HFFc6 (cell line): ENCODE measurements around the gene BEST2. TPM values are rescaled to one million over a fixed set of nuclear protein-coding genes. Genes with fewer than 3 reads are reported as not detected.
A peak's percentile ranks its signal among the peaks of the same experiment; 100 is the strongest.
"Not testable (repeated sequence)": the region's sequence is repeated elsewhere in the genome, so short reads cannot be mapped to it uniquely, and the experiment has no call there.

ENCODE experiments used
- DNase-seq: peaks from one replicate; pipeline ENCODE4 v3.0.0-alpha.2; 2018
- H3K27ac Mint-ChIP-seq: 2 replicates; pipeline ENCODE4 v1.8.0; 2020; ENCODE audit warnings: mild to moderate bottlenecking, mixed read lengths
- H3K27me3 Mint-ChIP-seq: 2 replicates; pipeline ENCODE4 v1.8.0; 2021; ENCODE audit warnings: mild to moderate bottlenecking, moderate library complexity, mixed read lengths; ENCODE audit not compliant: insufficient read depth
- H3K36me3 Mint-ChIP-seq: 2 replicates; pipeline ENCODE4 v1.8.0; 2021; ENCODE audit warnings: low read depth, mixed read lengths
- H3K4me1 Mint-ChIP-seq: 2 replicates; pipeline ENCODE4 v1.8.0; 2020; ENCODE audit warnings: low read depth, mixed read lengths
- H3K4me3 Mint-ChIP-seq: 2 replicates; pipeline ENCODE4 v1.8.0; 2020; ENCODE audit warnings: mild to moderate bottlenecking, moderate library complexity, mixed read lengths
- H3K9me3 Mint-ChIP-seq: 2 replicates; pipeline ENCODE4 v1.8.0; 2020; ENCODE audit warnings: mild to moderate bottlenecking, mixed read lengths
- total RNA-seq, 6 experiments: library from RNA; stranded (reverse); fragmentation: NEBNext Ultra II Directional; extraction: Animal tissue kit (Norgen Biotek cat#: 25700); gene quantifications; 2 replicates in 1 of 6; 3 replicates in 5 of 6; pipeline ENCODE4 v1.2.3, GENCODE V29; 2021
- TF ChIP-seq, protein P1 (sequence below): fragments of 200-600 bp; sonication (generic); IDR thresholded peaks from 2 replicates; pipeline ENCODE4 v1.5.0; 2021; ENCODE audit warnings: antibody characterized with exemption, mild to moderate bottlenecking

BEST2 gene
- total RNA-seq, 6 experiments from 2014 or later = not detected

DNA sequence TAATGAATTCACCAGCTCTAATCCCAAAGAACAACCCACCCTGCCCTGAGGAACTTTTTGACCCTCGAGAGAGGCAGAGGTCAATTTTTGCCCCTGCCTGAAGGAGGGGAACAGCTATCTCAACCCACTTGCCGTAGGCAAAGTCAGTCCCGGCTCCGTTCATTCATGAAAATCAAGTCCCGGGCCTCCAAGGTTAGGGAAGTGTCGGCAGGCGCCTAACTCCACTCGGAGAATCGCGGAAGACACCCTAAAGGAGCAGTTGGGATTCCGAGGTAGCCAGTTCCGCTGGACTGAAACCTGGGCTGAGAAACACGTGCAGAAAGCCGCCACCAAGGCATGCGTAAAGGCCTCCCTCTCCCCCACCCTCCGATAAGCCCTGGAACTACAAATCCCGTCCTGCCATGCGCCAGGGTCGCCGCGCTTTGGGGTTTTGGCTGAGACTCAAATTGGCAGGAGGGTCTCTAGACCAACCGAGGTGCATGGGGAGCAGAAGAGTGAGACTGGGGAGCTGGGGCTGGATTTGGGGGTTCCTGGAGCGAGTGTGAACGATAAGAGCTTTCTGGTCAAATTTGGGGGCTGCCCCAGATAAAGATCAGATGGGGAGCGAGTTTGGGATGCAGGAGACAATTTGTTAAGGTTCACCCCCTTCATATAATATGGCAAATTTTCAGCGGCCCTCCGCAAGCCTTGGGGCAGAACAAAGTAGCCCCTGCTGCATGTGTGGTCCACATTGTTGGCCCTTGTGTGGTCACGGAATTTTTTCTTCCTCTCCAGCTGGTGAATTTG is 27.8 kb upstream of the BEST2 start, which contains the start of gene TNPO2:
Gene TNPO2 (minus strand): TSS at position 292 of the 786 bp plus-strand sequence. CDS start 2,955 bp downstream, outside the sequence.
- peak within 1 kb of the TSS; percentile 99 for H3K27ac Mint-ChIP-seq
- peaks cover 9% of the 10 kb centered on the region for H3K27me3 Mint-ChIP-seq
- TF ChIP-seq, protein P1, sequence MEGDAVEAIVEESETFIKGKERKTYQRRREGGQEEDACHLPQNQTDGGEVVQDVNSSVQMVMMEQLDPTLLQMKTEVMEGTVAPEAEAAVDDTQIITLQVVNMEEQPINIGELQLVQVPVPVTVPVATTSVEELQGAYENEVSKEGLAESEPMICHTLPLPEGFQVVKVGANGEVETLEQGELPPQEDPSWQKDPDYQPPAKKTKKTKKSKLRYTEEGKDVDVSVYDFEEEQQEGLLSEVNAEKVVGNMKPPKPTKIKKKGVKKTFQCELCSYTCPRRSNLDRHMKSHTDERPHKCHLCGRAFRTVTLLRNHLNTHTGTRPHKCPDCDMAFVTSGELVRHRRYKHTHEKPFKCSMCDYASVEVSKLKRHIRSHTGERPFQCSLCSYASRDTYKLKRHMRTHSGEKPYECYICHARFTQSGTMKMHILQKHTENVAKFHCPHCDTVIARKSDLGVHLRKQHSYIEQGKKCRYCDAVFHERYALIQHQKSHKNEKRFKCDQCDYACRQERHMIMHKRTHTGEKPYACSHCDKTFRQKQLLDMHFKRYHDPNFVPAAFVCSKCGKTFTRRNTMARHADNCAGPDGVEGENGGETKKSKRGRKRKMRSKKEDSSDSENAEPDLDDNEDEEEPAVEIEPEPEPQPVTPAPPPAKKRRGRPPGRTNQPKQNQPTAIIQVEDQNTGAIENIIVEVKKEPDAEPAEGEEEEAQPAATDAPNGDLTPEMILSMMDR = no peak
- H3K4me3 Mint-ChIP-seq = peak within 1 kb of the TSS; percentile 97
- no peaks in the 10 kb centered on the region for H3K9me3 Mint-ChIP-seq
- H3K4me1 Mint-ChIP-seq = peaks cover 36% of the 10 kb centered on the region
- peak; percentile 48 for DNase-seq
- peaks cover 27% of the 10 kb centered on the region for H3K36me3 Mint-ChIP-seq

DNA sequence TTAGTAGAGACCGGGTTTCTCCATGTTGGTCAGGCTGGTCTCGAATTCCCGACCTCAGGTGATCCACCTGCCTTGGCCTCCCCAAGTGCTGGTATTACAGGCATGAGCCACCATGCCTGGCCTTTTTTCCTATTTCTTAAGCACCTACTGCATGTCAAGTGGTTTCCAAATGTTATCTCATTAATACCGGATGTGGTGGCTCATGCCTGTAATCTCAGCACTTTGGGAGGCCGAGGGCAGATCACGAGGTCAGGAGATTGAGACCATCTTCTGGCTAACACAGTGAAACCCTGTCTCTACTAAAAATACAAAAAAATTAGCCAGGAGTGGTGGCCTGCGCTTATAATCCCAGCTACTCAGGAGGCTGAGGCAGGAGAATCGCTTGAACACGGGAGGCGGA is 26.0 kb upstream of the BEST2 start:
- H3K4me3 Mint-ChIP-seq, H3K9me3 Mint-ChIP-seq, H3K27ac Mint-ChIP-seq, DNase-seq, H3K27me3 Mint-ChIP-seq: not testable (repeated sequence)
- Mint-ChIP-seq H3K4me1 (peaks cover 23% of the 10 kb centered on the region), H3K36me3 (peaks cover 35% of the 10 kb centered on the region)

DNA sequence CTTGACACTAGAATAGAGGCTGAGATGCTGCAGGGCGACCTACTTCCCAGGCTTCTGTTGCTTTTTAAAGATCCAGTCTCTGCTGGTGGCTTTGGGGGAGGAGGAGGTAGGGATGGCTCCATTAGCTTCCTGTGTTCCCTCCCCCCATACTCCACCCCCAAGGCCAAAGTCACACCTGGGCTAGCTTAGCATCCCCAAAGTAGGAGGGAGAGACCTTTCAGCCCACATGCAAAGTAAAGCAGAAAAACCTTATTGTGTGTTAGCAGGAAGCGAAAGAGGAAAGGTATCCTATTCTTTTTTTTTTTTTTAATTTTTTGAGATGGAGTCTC is 24.6 kb upstream of the BEST2 start:
- DNase-seq = no peak
- no peak overlapping the region for H3K4me3 Mint-ChIP-seq
- H3K9me3 Mint-ChIP-seq = no peaks in the 10 kb centered on the region
- peaks cover 27% of the 10 kb centered on the region for H3K36me3 Mint-ChIP-seq
- peaks cover 3% of the 10 kb centered on the region for H3K27me3 Mint-ChIP-seq
- H3K27ac Mint-ChIP-seq = no peak overlapping the region
- TF ChIP-seq, protein P1 = no peak
- peaks cover 20% of the 10 kb centered on the region for H3K4me1 Mint-ChIP-seq

- Mint-ChIP-seq H3K27ac (no peak overlapping the region), H3K9me3 (no peaks in the 10 kb centered on the region), H3K4me1 (peaks cover 26% of the 10 kb centered on the region)
These were observed 23.7 kb upstream of the BEST2 start for GRCh38 chr19:12727745-12728433.

GRCh38 chr19:12730064-12730463 is 21.5 kb upstream of the BEST2 start:
- Mint-ChIP-seq H3K27ac (no peak overlapping the region), H3K36me3 (peaks cover 43% of the 10 kb centered on the region), H3K27me3 (no peaks in the 10 kb centered on the region), H3K4me1 (peaks cover 15% of the 10 kb centered on the region), H3K9me3 (no peaks in the 10 kb centered on the region), H3K4me3 (no peak overlapping the region)
- TF ChIP-seq, protein P1 = no peak
- no peak for DNase-seq

More at GRCh38 chr19:12727745-12728433, 23.7 kb upstream of the BEST2 start:
- TF ChIP-seq, protein P1 = no peak
- Mint-ChIP-seq H3K4me3 (no peak overlapping the region), H3K27me3 (no peaks in the 10 kb centered on the region; the same call in 1 of the 2 replicates), H3K36me3 (peaks cover 35% of the 10 kb centered on the region)
- no peak for DNase-seq

DNA sequence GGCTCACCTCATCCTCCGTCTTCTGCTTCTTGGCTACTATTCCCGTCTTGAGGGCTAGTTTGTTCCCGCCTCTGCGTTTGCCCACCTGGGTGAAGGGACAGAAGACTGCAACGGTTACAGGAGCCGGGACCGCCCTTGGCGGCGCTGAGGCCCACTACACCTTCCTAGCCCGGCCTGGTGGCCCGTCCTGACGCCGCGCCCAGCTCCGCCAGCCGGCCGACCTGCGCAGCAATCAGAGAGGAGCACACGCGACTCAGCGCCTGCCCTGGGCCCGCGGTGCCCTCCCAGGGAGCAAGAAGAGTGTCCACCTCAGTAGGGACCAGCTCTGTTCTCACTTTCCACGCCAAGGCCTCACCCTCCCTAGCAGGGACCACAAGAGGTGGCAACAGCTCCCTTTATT is 20.3 kb upstream of the BEST2 start:
- Mint-ChIP-seq H3K9me3 (no peaks in the 10 kb centered on the region), H3K4me3 (no peak overlapping the region), H3K4me1 (peaks cover 15% of the 10 kb centered on the region), H3K36me3 (peaks cover 42% of the 10 kb centered on the region), H3K27me3 (no peaks in the 10 kb centered on the region), H3K27ac (no peak overlapping the region)
- TF ChIP-seq, protein P1 = no peak
- DNase-seq = no peak
